ENCODE measurements around the gene SMARCC1.

The SMARCC1 gene

GRCh38 chr3:47540281-47540680 is 241.4 kb downstream of the SMARCC1 start:
- H4K20me1 ChIP-seq (ENCODE audit: insufficient read depth, low read length) = no peaks in the 10 kb centered on the region

GRCh38 chr3:47536967-47537366 is 244.7 kb downstream of the SMARCC1 start:
- TF ChIP-seq CTCF (IDR thresholded peaks at IDR 0.05; ENCODE audit: low read depth, low read length) (no peak), EZH2phosphoT487 (IDR thresholded peaks at IDR 0.05; ENCODE audit: low read depth) (no peak)
- Histone ChIP-seq H3K4me1 (ENCODE audit: low read length) (peaks cover 8% of the 10 kb centered on the region; the same call in 1 of the 2 replicates), H3K4me2 (ENCODE audit: low read length) (no peak overlapping the region), H3K79me2 (ENCODE audit: low read length) (no peaks in the 10 kb centered on the region), H3K4me3 (ENCODE audit: low read length) (no peak overlapping the region), H4K20me1 (ENCODE audit: insufficient read depth, low read length) (no peaks in the 10 kb centered on the region), H2AFZ (ENCODE audit: low read depth, low read length) (no peak overlapping the region), H3K36me3 (replicated peaks; ENCODE audit: low read depth, low read length) (no peaks in the 10 kb centered on the region), H3K27ac (ENCODE audit: low read length) (no peak overlapping the region), H3K9ac (ENCODE audit: low read length) (no peak overlapping the region), H3K27me3 (ENCODE audit: low read depth, low read length) (no peaks in the 10 kb centered on the region), H3K9me3 (ENCODE audit: insufficient read depth, low read length) (no peaks in the 10 kb centered on the region)

More at GRCh38 chr3:47540281-47540680, 241.4 kb downstream of the SMARCC1 start:
- Histone ChIP-seq H3K27me3 (ENCODE audit: low read depth, low read length) (no peaks in the 10 kb centered on the region), H3K4me1 (ENCODE audit: low read length) (no peaks in the 10 kb centered on the region), H3K9ac (ENCODE audit: low read length) (no peak overlapping the region), H3K79me2 (ENCODE audit: low read length) (no peaks in the 10 kb centered on the region), H3K4me2 (ENCODE audit: low read length) (no peak overlapping the region), H3K27ac (ENCODE audit: low read length) (no peak overlapping the region), H3K36me3 (replicated peaks; ENCODE audit: low read depth, low read length) (no peaks in the 10 kb centered on the region), H2AFZ (ENCODE audit: low read depth, low read length) (no peak overlapping the region), H3K4me3 (ENCODE audit: low read length) (no peak overlapping the region), H3K9me3 (ENCODE audit: insufficient read depth, low read length) (no peaks in the 10 kb centered on the region)
- no peak for TF ChIP-seq EZH2phosphoT487 (IDR thresholded peaks at IDR 0.05; ENCODE audit: low read depth)
- TF ChIP-seq CTCF (IDR thresholded peaks at IDR 0.05; ENCODE audit: low read depth, low read length) = no peak

- TF ChIP-seq CTCF (IDR thresholded peaks at IDR 0.05; ENCODE audit: low read depth, low read length) (no peak), EZH2phosphoT487 (IDR thresholded peaks at IDR 0.05; ENCODE audit: low read depth) (no peak)
- Histone ChIP-seq H3K9ac (ENCODE audit: low read length) (no peak overlapping the region), H3K4me3 (ENCODE audit: low read length) (no peak overlapping the region), H3K79me2 (ENCODE audit: low read length) (no peaks in the 10 kb centered on the region), H2AFZ (ENCODE audit: low read depth, low read length) (no peak overlapping the region), H3K9me3 (ENCODE audit: insufficient read depth, low read length) (no peaks in the 10 kb centered on the region), H3K4me1 (ENCODE audit: low read length) (peaks cover 8% of the 10 kb centered on the region; the same call in 1 of the 2 replicates), H3K4me2 (ENCODE audit: low read length) (no peak overlapping the region), H4K20me1 (ENCODE audit: insufficient read depth, low read length) (no peaks in the 10 kb centered on the region), H3K27me3 (ENCODE audit: low read depth, low read length) (no peaks in the 10 kb centered on the region), H3K36me3 (replicated peaks; ENCODE audit: low read depth, low read length) (no peaks in the 10 kb centered on the region), H3K27ac (ENCODE audit: low read length) (no peak overlapping the region)
These were observed 245.3 kb downstream of the SMARCC1 start for GRCh38 chr3:47536221-47536891.

All from OCI-LY3 (cell line).